GM23338 (cell line): ENCODE data around the gene ERFE. TPM values are rescaled to one million over a fixed set of nuclear protein-coding genes. Genes with fewer than 3 reads are reported as not detected.

Experiments
- ATAC-seq: fragments of 200-7000 bp; cut with Tn5 transposase; 3 replicates; pipeline ENCODE4 v1.9.1; 2020
- DNase-seq: peaks from one replicate; pipeline ENCODE4 v3.0.0-alpha.2; 2015; ENCODE audit warnings: low spot score
- H2AFZ ChIP-seq: fragments of 200-600 bp; sonication (generic); 2 replicates; pipeline ENCODE4 v1.8.0; 2016; ENCODE audit warnings: antibody characterized with exemption, mild to moderate bottlenecking, moderate library complexity
- H3F3A ChIP-seq: fragments of 200-600 bp; sonication (generic); replicated peaks from 2 replicates; pipeline ENCODE4 v1.8.0; 2017; ENCODE audit warnings: antibody characterized with exemption, mixed run types, low read depth
- H3K27ac ChIP-seq: fragments of 200-600 bp; sonication (generic); 2 replicates; pipeline ENCODE4 v1.6.1; 2016; ENCODE audit warnings: low read depth
- H3K27me3 ChIP-seq: fragments of 200-600 bp; sonication (generic); 2 replicates; pipeline ENCODE4 v1.8.0; 2016; ENCODE audit warnings: mild to moderate bottlenecking, mixed run types, moderate library complexity; ENCODE audit not compliant: insufficient read depth
- H3K36me3 ChIP-seq: fragments of 200-600 bp; sonication (generic); 2 replicates; pipeline ENCODE4 v1.8.0; 2016; ENCODE audit warnings: mild to moderate bottlenecking; ENCODE audit not compliant: insufficient read depth
- H3K4me1 ChIP-seq: fragments of 200-600 bp; sonication (generic); 2 replicates; pipeline ENCODE4 v1.8.0; 2016; ENCODE audit warnings: mild to moderate bottlenecking, moderate library complexity; ENCODE audit not compliant: insufficient read depth
- H3K4me2 ChIP-seq: fragments of 200-600 bp; sonication (generic); 2 replicates; pipeline ENCODE4 v1.7.1; 2017; ENCODE audit warnings: mixed run types
- H3K4me3 ChIP-seq: fragments of 200-600 bp; sonication (generic); 2 replicates; pipeline ENCODE4 v1.6.1; 2016; ENCODE audit warnings: mixed run types
- H3K79me2 ChIP-seq: fragments of 200-600 bp; sonication (generic); replicated peaks from 2 replicates; pipeline ENCODE4 v1.8.0; 2017; ENCODE audit warnings: mild to moderate bottlenecking; ENCODE audit not compliant: insufficient read depth
- H3K9me2 ChIP-seq: fragments of 200-600 bp; sonication (generic); 2 replicates; pipeline ENCODE4 v1.8.0; 2017; ENCODE audit not compliant: insufficient read depth
- H4K20me1 ChIP-seq: fragments of 200-600 bp; sonication (generic); replicated peaks from 2 replicates; pipeline ENCODE4 v1.8.0; 2017; ENCODE audit warnings: mild to moderate bottlenecking; ENCODE audit not compliant: insufficient read depth
- H3K27ac Mint-ChIP-seq: 2 replicates; pipeline ENCODE4 v1.8.0; 2020; ENCODE audit warnings: inconsistent platforms, mild to moderate bottlenecking, moderate library complexity, mixed read lengths
- H3K27me3 Mint-ChIP-seq: 3 replicates; pipeline ENCODE4 v1.8.0; 2022; ENCODE audit warnings: low read depth, mild to moderate bottlenecking, moderate library complexity, mixed read lengths, inconsistent platforms; ENCODE audit not compliant: insufficient read depth, poor library complexity
- H3K36me3 Mint-ChIP-seq: 3 replicates; pipeline ENCODE4 v1.8.0; 2021; ENCODE audit warnings: low read depth, mild to moderate bottlenecking, inconsistent platforms, moderate library complexity, mixed read lengths
- H3K4me1 Mint-ChIP-seq: 3 replicates; pipeline ENCODE4 v1.8.0; 2020; ENCODE audit warnings: mild to moderate bottlenecking, inconsistent platforms, mixed read lengths
- H3K4me3 Mint-ChIP-seq: 3 replicates; pipeline ENCODE4 v1.8.0; 2021; ENCODE audit warnings: moderate library complexity, mild to moderate bottlenecking, inconsistent platforms, mixed read lengths
- H3K9me3 Mint-ChIP-seq: 3 replicates; pipeline ENCODE4 v1.8.0; 2020; ENCODE audit warnings: moderate library complexity, mild to moderate bottlenecking, inconsistent platforms, mixed read lengths
- ETS1 ChIP-seq: IDR thresholded peaks from 2 replicates; pipeline ENCODE4 v1.6.1; 2016; ENCODE audit warnings: antibody characterized with exemption
- EZH2phosphoT487 ChIP-seq: fragments of 200-600 bp; sonication (generic); IDR thresholded peaks from one replicate; pipeline ENCODE4 v1.8.1; 2018; ENCODE audit warnings: antibody characterized with exemption; ENCODE audit not compliant: unreplicated experiment
- JUNB ChIP-seq: IDR thresholded peaks from one replicate; pipeline ENCODE4 v1.6.1; 2016; ENCODE audit warnings: antibody characterized with exemption; ENCODE audit not compliant: unreplicated experiment
- NANOG ChIP-seq: IDR thresholded peaks from 2 replicates; pipeline ENCODE4 v1.6.1; 2016; ENCODE audit warnings: antibody characterized with exemption, borderline replicate concordance
- POLR2AphosphoS5 ChIP-seq: IDR thresholded peaks from 2 replicates; pipeline ENCODE4 v1.6.1; 2016; ENCODE audit warnings: antibody characterized with exemption, low read depth
- STAT1 ChIP-seq: IDR thresholded peaks from one replicate; pipeline ENCODE4 v1.6.1; 2016; ENCODE audit warnings: antibody characterized with exemption; ENCODE audit not compliant: unreplicated experiment
- ZNF114 ChIP-seq: fragments of 250-450 bp; sonication (Bioruptor Pico); IDR thresholded peaks from 2 replicates; pipeline ENCODE4 v1.5.0; 2020; ENCODE audit warnings: mild to moderate bottlenecking, moderate library complexity
- polyA plus RNA-seq: library from polyadenylated mRNA; unstranded; fragments of >200 nt; fragmentation: Nextera tagmentation; extraction: Ambion mirVana; gene quantifications from 2 replicates; pipeline ENCODE4 v1.2.1, GENCODE V29; 2016
- total RNA-seq: library from RNA; depleted of rRNA; stranded (reverse); fragments of >200 nt; shearing (Covaris generic); gene quantifications from 2 replicates; pipeline ENCODE4 v1.2.3, GENCODE V29; 2014
- TF ChIP-seq, protein P1 (sequence below), 2 experiments: fragments of 200-600 bp in 1 of 2; sonication (generic) in 1 of 2; conservative IDR thresholded peaks; 2 replicates each; pipeline versions ENCODE4 v1.5.1 to v1.6.1; 2016 to 2017; ENCODE audit warnings: antibody characterized with exemption in 2 of 2, low read depth in 2 of 2, mild to moderate bottlenecking in 2 of 2, moderate library complexity in 1 of 2

ERFE gene
- total and polyA plus RNA-seq, 2 experiments from 2014 or later, result 1.0 to 3.3 TPM

DNA sequence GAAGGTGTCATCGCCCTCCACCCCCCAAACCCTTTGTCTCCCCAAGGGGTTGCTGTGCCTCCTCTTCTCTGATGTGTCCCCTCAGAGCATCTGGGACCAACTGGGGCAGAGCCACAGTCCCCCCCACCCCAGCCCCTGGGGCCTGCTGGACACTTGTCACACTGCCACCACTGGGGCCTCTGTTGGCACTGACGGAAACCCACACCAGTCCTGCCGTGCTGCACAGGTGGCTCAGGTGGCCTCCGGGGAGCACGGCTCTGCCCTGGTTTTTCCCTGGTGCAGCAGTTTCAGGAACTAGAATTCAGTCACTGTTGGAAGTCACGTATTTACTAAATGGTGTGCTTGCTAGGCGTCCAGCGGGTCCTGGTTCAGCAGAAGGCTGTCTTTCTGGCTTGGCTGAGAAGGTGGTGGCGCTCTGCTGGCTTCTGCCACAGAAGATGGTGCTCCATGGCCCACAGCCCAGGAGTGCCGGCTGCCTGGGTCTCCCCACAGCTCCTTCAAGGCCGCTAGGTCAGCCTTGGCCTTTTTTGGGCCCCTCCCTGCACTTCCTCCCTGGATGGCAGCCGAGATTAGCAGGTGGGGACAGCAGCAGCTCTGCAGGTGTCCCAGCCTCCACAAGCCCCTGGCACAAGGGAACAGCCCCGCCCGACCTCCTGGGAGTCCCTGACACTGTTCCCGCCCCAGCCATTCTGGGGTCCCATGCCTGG lies 38.9 kb upstream of the ERFE start:
- Histone ChIP-seq H3K9me2 (no peaks in the 10 kb centered on the region), H3K27me3 (no peaks in the 10 kb centered on the region), H3K79me2 (no peaks in the 10 kb centered on the region), H3K27ac (no peak overlapping the region), H3F3A (no peaks in the 10 kb centered on the region), H3K4me1 (no peaks in the 10 kb centered on the region), H2AFZ (peak overlapping the region; percentile 66; the same call in 1 of the 2 replicates), H4K20me1 (no peaks in the 10 kb centered on the region), H3K4me2 (0 out of 2 replicates have a peak overlapping the region, but pooled peaks have one; percentile 14), H3K36me3 (no peaks in the 10 kb centered on the region), H3K4me3 (no peak overlapping the region)
- DNase-seq (no peak), ATAC-seq (no peak; the same call in 2 of the 3 replicates)
- H3K27ac Mint-ChIP-seq, result no peak overlapping the region
- no peak overlapping the region for H3K4me3 Mint-ChIP-seq
- no peaks in the 10 kb centered on the region for H3K4me1 Mint-ChIP-seq
- no peaks in the 10 kb centered on the region for H3K36me3 Mint-ChIP-seq
- H3K27me3 Mint-ChIP-seq, result peaks cover 12% of the 10 kb centered on the region
- H3K9me3 Mint-ChIP-seq, result 0 out of 3 replicates have a peak, but pooled peaks cover 4% of the 10 kb centered on the region
- TF ChIP-seq ETS1, result no peak
- no peak for TF ChIP-seq ZNF114 (CRISPR knock-in tag)
- no peak for TF ChIP-seq NANOG
- no peak for TF ChIP-seq EZH2phosphoT487
- no peak for TF ChIP-seq JUNB
- TF ChIP-seq POLR2AphosphoS5, result no peak
- no peak for TF ChIP-seq STAT1

- Histone ChIP-seq H3K4me3 (no peak overlapping the region), H3K9me2 (no peaks in the 10 kb centered on the region), H3K36me3 (no peaks in the 10 kb centered on the region), H3K27ac (no peak overlapping the region), H2AFZ (peak overlapping the region; percentile 66; the same call in 1 of the 2 replicates), H3K4me1 (no peaks in the 10 kb centered on the region), H3K4me2 (0 out of 2 replicates have a peak overlapping the region, but pooled peaks have one; percentile 14), H3F3A (no peaks in the 10 kb centered on the region), H3K79me2 (no peaks in the 10 kb centered on the region), H4K20me1 (no peaks in the 10 kb centered on the region), H3K27me3 (no peaks in the 10 kb centered on the region)
- Mint-ChIP-seq H3K27ac (no peak overlapping the region), H3K4me3 (no peak overlapping the region), H3K36me3 (no peaks in the 10 kb centered on the region), H3K4me1 (no peaks in the 10 kb centered on the region), H3K27me3 (peaks cover 11% of the 10 kb centered on the region), H3K9me3 (0 out of 3 replicates have a peak, but pooled peaks cover 4% of the 10 kb centered on the region)
- DNase-seq, result peak; percentile 71
- TF ChIP-seq, protein P1, sequence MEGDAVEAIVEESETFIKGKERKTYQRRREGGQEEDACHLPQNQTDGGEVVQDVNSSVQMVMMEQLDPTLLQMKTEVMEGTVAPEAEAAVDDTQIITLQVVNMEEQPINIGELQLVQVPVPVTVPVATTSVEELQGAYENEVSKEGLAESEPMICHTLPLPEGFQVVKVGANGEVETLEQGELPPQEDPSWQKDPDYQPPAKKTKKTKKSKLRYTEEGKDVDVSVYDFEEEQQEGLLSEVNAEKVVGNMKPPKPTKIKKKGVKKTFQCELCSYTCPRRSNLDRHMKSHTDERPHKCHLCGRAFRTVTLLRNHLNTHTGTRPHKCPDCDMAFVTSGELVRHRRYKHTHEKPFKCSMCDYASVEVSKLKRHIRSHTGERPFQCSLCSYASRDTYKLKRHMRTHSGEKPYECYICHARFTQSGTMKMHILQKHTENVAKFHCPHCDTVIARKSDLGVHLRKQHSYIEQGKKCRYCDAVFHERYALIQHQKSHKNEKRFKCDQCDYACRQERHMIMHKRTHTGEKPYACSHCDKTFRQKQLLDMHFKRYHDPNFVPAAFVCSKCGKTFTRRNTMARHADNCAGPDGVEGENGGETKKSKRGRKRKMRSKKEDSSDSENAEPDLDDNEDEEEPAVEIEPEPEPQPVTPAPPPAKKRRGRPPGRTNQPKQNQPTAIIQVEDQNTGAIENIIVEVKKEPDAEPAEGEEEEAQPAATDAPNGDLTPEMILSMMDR (conservative IDR thresholded peaks at IDR 0.05; ENCODE audit: low read depth in 2 of 2), result peak in 1 of 2 experiments; percentile 52; a peak in 3 of 4 replicates
- TF ChIP-seq EZH2phosphoT487, result no peak
- no peak for TF ChIP-seq NANOG
- peak; percentile 88 for ATAC-seq
Observed at GRCh38 chr2:238120463-238121298, 38.1 kb upstream of the ERFE start.
